ENCODE data around the gene TRDMT1.

GRCh38 chr10:17181751-17182150 is 19.7 kb downstream of the TRDMT1 start:
- TF ChIP-seq POLR2A (IDR thresholded peaks at IDR 0.05) = no peak
- TF ChIP-seq, protein P1, sequence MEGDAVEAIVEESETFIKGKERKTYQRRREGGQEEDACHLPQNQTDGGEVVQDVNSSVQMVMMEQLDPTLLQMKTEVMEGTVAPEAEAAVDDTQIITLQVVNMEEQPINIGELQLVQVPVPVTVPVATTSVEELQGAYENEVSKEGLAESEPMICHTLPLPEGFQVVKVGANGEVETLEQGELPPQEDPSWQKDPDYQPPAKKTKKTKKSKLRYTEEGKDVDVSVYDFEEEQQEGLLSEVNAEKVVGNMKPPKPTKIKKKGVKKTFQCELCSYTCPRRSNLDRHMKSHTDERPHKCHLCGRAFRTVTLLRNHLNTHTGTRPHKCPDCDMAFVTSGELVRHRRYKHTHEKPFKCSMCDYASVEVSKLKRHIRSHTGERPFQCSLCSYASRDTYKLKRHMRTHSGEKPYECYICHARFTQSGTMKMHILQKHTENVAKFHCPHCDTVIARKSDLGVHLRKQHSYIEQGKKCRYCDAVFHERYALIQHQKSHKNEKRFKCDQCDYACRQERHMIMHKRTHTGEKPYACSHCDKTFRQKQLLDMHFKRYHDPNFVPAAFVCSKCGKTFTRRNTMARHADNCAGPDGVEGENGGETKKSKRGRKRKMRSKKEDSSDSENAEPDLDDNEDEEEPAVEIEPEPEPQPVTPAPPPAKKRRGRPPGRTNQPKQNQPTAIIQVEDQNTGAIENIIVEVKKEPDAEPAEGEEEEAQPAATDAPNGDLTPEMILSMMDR (IDR thresholded peaks at IDR 0.05) = no peak
